ENCODE results near the gene RHOD. TPM values are rescaled to one million over a fixed set of nuclear protein-coding genes. Genes with fewer than 3 reads are reported as not detected.

RHOD gene
- total RNA-seq, 1 experiment from 2014 or later = 13.1 TPM

- no peaks in the 10 kb centered on the region for H3K9me3 Mint-ChIP-seq
- peaks cover 23% of the 10 kb centered on the region for H3K4me1 Mint-ChIP-seq
- ChIA-PET CTCF (interaction anchor here (0.6 to 4.0 kb wide), 18 partner anchors 8 to 331 kb away, joined by 3 to 22 read pairs (median 4); partner anchors contain the start of genes ANKRD13D and SYT12), POLR2A (no interaction called here)
- no peak for ATAC-seq
- no peak for TF ChIP-seq ZNF232 (CRISPR knock-in tag; IDR thresholded peaks at IDR 0.05)
- no peak for TF ChIP-seq OVOL2 (CRISPR knock-in tag; IDR thresholded peaks at IDR 0.05; ENCODE audit: borderline replicate concordance)
- no peak for TF ChIP-seq IRF2 (CRISPR knock-in tag; IDR thresholded peaks at IDR 0.05; ENCODE audit: borderline replicate concordance, low read depth)
- TF ChIP-seq FOXP1 (CRISPR knock-in tag; IDR thresholded peaks at IDR 0.05; ENCODE audit: borderline replicate concordance) = no peak
- TF ChIP-seq HMGA2 (CRISPR knock-in tag; IDR thresholded peaks at IDR 0.05) = no peak
- no peak for TF ChIP-seq FOXK1 (CRISPR knock-in tag; IDR thresholded peaks at IDR 0.05)
- TF ChIP-seq MLX (CRISPR knock-in tag; IDR thresholded peaks at IDR 0.05) = no peak
- TF ChIP-seq, protein P1, sequence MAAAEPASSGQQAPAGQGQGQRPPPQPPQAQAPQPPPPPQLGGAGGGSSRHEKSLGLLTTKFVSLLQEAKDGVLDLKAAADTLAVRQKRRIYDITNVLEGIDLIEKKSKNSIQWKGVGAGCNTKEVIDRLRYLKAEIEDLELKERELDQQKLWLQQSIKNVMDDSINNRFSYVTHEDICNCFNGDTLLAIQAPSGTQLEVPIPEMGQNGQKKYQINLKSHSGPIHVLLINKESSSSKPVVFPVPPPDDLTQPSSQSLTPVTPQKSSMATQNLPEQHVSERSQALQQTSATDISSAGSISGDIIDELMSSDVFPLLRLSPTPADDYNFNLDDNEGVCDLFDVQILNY (CRISPR knock-in tag; IDR thresholded peaks at IDR 0.05) = no peak
- no peak for TF ChIP-seq KAT7 (CRISPR knock-in tag; IDR thresholded peaks at IDR 0.05; ENCODE audit: borderline replicate concordance)
- no peak for DNase-seq (ENCODE audit: low spot score)
- H3K36me3 Mint-ChIP-seq = no peaks in the 10 kb centered on the region
- no peak overlapping the region for H3K4me3 Mint-ChIP-seq
- no peak overlapping the region for H3K27ac Mint-ChIP-seq
- H3K27me3 Mint-ChIP-seq (ENCODE audit: low read depth) = no peaks in the 10 kb centered on the region; the same call in 1 of the 2 replicates
These were observed 4.6 kb upstream of the RHOD start for GRCh38 chr11:67051945-67052488.

- Mint-ChIP-seq H3K27ac (no peak overlapping the region), H3K4me1 (peaks cover 23% of the 10 kb centered on the region), H3K9me3 (no peaks in the 10 kb centered on the region), H3K27me3 (ENCODE audit: low read depth) (no peaks in the 10 kb centered on the region; the same call in 1 of the 2 replicates), H3K36me3 (no peaks in the 10 kb centered on the region), H3K4me3 (no peak overlapping the region)
- CTCF ChIA-PET = interaction anchor here (0.7 to 5.7 kb wide), 12 partner anchors 9 to 330 kb away, joined by 3 to 82 read pairs (median 6); partner anchors contain the start of gene SYT12
- no peak for ATAC-seq
- POLR2A ChIA-PET = interaction anchor here (0.7 kb wide), 2 partner anchors 20 to 64 kb away, joined by 4 read pairs; no protein-coding TSS in a partner anchor
- DNase-seq (ENCODE audit: low spot score) = no peak
- TF ChIP-seq, protein P2, sequence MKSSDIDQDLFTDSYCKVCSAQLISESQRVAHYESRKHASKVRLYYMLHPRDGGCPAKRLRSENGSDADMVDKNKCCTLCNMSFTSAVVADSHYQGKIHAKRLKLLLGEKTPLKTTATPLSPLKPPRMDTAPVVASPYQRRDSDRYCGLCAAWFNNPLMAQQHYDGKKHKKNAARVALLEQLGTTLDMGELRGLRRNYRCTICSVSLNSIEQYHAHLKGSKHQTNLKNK (CRISPR knock-in tag; IDR thresholded peaks at IDR 0.05) = no peak
- TF ChIP-seq SOX15 (CRISPR knock-in tag; IDR thresholded peaks at IDR 0.05) = no peak
- TF ChIP-seq ESRRA (CRISPR knock-in tag; IDR thresholded peaks at IDR 0.05; ENCODE audit: borderline replicate concordance) = no peak
- no peak for TF ChIP-seq FOXP1 (CRISPR knock-in tag; IDR thresholded peaks at IDR 0.05; ENCODE audit: borderline replicate concordance)
- no peak for TF ChIP-seq SMAD4 (CRISPR knock-in tag; IDR thresholded peaks at IDR 0.05)
- TF ChIP-seq CREM (CRISPR knock-in tag; IDR thresholded peaks at IDR 0.05) = no peak
- TF ChIP-seq JAZF1 (CRISPR knock-in tag; IDR thresholded peaks at IDR 0.05) = no peak
- TF ChIP-seq, protein P3, sequence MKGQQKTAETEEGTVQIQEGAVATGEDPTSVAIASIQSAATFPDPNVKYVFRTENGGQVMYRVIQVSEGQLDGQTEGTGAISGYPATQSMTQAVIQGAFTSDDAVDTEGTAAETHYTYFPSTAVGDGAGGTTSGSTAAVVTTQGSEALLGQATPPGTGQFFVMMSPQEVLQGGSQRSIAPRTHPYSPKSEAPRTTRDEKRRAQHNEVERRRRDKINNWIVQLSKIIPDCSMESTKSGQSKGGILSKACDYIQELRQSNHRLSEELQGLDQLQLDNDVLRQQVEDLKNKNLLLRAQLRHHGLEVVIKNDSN (CRISPR knock-in tag; IDR thresholded peaks at IDR 0.05) = no peak
- TF ChIP-seq, protein P4, sequence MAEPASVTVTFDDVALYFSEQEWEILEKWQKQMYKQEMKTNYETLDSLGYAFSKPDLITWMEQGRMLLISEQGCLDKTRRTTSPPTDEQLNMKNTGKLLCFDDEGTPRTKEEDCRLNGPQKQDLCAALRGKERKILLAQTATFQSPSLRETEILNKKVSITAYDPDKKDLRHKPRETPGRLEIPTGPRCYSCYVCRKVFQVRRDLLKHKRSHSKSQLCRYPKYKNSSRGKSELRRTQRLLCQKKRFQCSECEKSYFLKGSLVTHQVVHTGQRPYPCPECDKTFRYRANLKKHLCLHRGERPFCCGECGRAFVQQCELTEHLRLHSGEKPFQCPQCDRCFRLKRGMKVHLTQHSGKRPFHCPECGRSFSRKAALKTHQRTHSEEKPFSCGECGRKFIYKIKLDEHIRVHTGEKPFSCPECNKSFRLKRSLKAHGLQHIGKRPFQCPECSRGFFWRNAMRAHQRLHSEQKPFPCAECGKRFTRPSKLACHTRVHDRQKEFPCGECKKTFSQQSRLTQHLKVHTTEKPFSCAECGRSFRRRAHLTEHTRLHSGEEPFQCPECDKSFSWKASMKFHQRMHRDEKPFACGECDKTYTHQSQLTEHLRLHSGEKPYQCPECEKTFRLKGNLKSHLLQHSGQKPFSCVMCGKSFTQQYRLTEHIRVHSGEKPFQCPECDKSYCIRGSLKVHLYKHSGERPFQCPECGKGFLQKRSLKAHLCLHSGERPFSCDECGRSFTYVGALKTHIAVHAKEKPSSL (CRISPR knock-in tag; conservative IDR thresholded peaks at IDR 0.05) = no peak
- TF ChIP-seq, protein P5, sequence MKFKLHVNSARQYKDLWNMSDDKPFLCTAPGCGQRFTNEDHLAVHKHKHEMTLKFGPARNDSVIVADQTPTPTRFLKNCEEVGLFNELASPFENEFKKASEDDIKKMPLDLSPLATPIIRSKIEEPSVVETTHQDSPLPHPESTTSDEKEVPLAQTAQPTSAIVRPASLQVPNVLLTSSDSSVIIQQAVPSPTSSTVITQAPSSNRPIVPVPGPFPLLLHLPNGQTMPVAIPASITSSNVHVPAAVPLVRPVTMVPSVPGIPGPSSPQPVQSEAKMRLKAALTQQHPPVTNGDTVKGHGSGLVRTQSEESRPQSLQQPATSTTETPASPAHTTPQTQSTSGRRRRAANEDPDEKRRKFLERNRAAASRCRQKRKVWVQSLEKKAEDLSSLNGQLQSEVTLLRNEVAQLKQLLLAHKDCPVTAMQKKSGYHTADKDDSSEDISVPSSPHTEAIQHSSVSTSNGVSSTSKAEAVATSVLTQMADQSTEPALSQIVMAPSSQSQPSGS (CRISPR knock-in tag; IDR thresholded peaks at IDR 0.05; ENCODE audit: borderline replicate concordance, low read depth) = no peak
- TF ChIP-seq GABPB1 (CRISPR knock-in tag; IDR thresholded peaks at IDR 0.05) = no peak
- no peak for TF ChIP-seq IRF2 (CRISPR knock-in tag; IDR thresholded peaks at IDR 0.05; ENCODE audit: borderline replicate concordance, low read depth)
- no peak for TF ChIP-seq NR3C1 (CRISPR knock-in tag; conservative IDR thresholded peaks at IDR 0.05; ENCODE audit: low read depth)
- no peak for TF ChIP-seq ZNF281 (CRISPR knock-in tag; IDR thresholded peaks at IDR 0.05)
- TF ChIP-seq EMX1 (CRISPR knock-in tag; IDR thresholded peaks at IDR 0.05) = no peak
- TF ChIP-seq HMGA2 (CRISPR knock-in tag; IDR thresholded peaks at IDR 0.05) = no peak
- no peak for TF ChIP-seq PRRX2 (CRISPR knock-in tag; IDR thresholded peaks at IDR 0.05)
- TF ChIP-seq FOXJ3 (CRISPR knock-in tag; IDR thresholded peaks at IDR 0.05; ENCODE audit: borderline replicate concordance) = no peak
These were observed 3.8 kb upstream of the RHOD start for GRCh38 chr11:67052891-67053290.

Data from WTC11 (cell line).